ENCODE data around the gene PTPRM.

DNA sequence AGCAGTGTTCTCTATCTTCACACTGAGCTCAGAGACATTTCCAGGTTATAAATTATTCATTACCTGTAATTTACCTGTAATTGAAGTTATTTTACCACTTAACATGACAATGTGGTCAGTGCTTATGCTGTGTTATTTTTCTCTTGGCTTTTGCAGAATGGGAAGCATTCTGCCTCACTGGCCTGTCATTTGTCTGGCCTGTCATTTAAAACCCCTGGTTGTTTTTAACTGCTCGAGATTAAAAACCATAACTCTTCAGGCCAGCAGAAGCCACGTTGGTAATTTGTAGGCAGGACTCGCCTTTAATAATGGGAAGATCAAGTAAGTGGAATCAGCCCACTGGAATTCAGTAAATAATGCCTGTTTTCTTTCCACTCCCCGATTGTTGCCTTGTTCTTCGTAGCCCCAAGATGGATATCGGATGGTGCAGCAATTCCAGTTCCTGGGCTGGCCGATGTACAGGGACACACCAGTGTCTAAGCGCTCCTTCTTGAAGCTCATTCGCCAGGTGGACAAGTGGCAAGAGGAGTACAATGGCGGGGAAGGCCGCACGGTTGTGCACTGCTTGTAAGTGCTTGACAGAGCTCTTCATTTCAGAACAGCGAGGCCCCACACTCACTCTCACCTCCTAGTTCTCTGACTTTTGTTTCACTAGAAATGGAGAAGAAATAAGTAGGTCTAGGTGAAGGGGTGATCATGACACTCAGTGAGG, 819.7 kb downstream of the PTPRM start:
- TF ChIP-seq, protein P1, sequence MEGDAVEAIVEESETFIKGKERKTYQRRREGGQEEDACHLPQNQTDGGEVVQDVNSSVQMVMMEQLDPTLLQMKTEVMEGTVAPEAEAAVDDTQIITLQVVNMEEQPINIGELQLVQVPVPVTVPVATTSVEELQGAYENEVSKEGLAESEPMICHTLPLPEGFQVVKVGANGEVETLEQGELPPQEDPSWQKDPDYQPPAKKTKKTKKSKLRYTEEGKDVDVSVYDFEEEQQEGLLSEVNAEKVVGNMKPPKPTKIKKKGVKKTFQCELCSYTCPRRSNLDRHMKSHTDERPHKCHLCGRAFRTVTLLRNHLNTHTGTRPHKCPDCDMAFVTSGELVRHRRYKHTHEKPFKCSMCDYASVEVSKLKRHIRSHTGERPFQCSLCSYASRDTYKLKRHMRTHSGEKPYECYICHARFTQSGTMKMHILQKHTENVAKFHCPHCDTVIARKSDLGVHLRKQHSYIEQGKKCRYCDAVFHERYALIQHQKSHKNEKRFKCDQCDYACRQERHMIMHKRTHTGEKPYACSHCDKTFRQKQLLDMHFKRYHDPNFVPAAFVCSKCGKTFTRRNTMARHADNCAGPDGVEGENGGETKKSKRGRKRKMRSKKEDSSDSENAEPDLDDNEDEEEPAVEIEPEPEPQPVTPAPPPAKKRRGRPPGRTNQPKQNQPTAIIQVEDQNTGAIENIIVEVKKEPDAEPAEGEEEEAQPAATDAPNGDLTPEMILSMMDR (conservative IDR thresholded peaks at IDR 0.05; ENCODE audit: low read depth, low read length): no peak
- TF ChIP-seq EZH2 (IDR thresholded peaks at IDR 0.05; ENCODE audit: borderline replicate concordance, low read depth, low read length, poor library complexity, severe bottlenecking): no peak
